Aorta (tissue), 5 donors: Measurements from ENCODE around the gene GSG1L. TPM values are rescaled to one million over a fixed set of nuclear protein-coding genes. Genes with fewer than 3 reads are reported as not detected.

Source experiments
- ATAC-seq: fragments of 200-7000 bp; cut with Tn5 transposase; one replicate; pipeline ENCODE4 v1.9.1; 2022; ENCODE audit warnings: moderate library complexity; ENCODE audit not compliant: low FRiP score
- DNase-seq, 2 donors: peaks; one replicate each; pipeline ENCODE4 v3.0.0-alpha.2; 2020
- H3K27ac ChIP-seq, 2 donors: one replicate each; pipeline ENCODE4 v1.5.1; 2013; ENCODE audit warnings: low read length in 2 of 2, mild to moderate bottlenecking in 2 of 2, moderate library complexity in 2 of 2, control low read depth in 1 of 2, inconsistent platforms in 1 of 2, low read depth in 1 of 2
- H3K27me3 ChIP-seq, 2 donors: one replicate each; pipeline ENCODE4 v1.6.1; 2013; ENCODE audit warnings: control low read depth in 1 of 2, low read length in 1 of 2, mild to moderate bottlenecking in 1 of 2, moderate library complexity in 1 of 2; ENCODE audit not compliant: insufficient read depth in 2 of 2, control insufficient read depth in 1 of 2
- H3K36me3 ChIP-seq, 2 donors: one replicate each; pipeline ENCODE4 v1.6.1; 2013; ENCODE audit warnings: control low read depth in 1 of 2, low read length in 1 of 2, mild to moderate bottlenecking in 1 of 2; ENCODE audit not compliant: insufficient read depth in 2 of 2, control insufficient read depth in 1 of 2
- H3K4me1 ChIP-seq, 2 donors: one replicate each; pipeline ENCODE4 v1.6.1; 2013; ENCODE audit warnings: low read length in 2 of 2, control low read depth in 1 of 2, mild to moderate bottlenecking in 1 of 2, moderate library complexity in 1 of 2; ENCODE audit not compliant: insufficient read depth in 2 of 2, control insufficient read depth in 1 of 2
- H3K4me3 ChIP-seq, 2 donors: one replicate each; pipeline ENCODE4 v1.5.1; 2013; ENCODE audit warnings: low read length in 2 of 2, control low read depth in 1 of 2, mild to moderate bottlenecking in 1 of 2
- H3K9me3 ChIP-seq: one replicate; pipeline ENCODE4 v1.6.1; 2013; ENCODE audit warnings: mild to moderate bottlenecking, low read length; ENCODE audit not compliant: control insufficient read depth
- WGBS, 2 donors: extraction: QIAGEN DNeasy Blood & Tissue Kit; methylation state at CpG; one replicate each; pipeline ENCODE4 v1.1.7; 2013; 5-methylcytosine and 5-hydroxymethylcytosine counted together
- intact Hi-C, 2 donors: fragments of 100-400 bp; cut with DNase I; formaldehyde crosslinking; loops; one replicate each; pipeline versions ENCODE4 v1.14.2 to v1.15.0; 2022
- polyA plus RNA-seq, 2 donors: library from polyadenylated mRNA; stranded (reverse); fragments of 200-250 nt; gene quantifications; one replicate each; pipeline ENCODE4 v1.2.3, GENCODE V29; 2013
- total RNA-seq, 2 donors: library from RNA; stranded (reverse); fragmentation: NEBNext Ultra II Directional; extraction: Animal tissue kit (Norgen Biotek cat#: 25700); gene quantifications; one replicate each; pipeline ENCODE4 v1.2.1, GENCODE V29; 2021
- donor health status: healthy with polysubstance abuse.
- donor health status: Bipolar disorder and iron deficiency.
- donor health status: DM: no; HTN: no; CAD: no.
- donor health status: DM: no; HTN: no; CAD: no.
- donor health status: DM: yes; HTN: yes; CAD: no.

Gene GSG1L
- total and polyA plus RNA-seq, 4 donors: 1.6 to 22.2 (median 7.2) TPM

DNA sequence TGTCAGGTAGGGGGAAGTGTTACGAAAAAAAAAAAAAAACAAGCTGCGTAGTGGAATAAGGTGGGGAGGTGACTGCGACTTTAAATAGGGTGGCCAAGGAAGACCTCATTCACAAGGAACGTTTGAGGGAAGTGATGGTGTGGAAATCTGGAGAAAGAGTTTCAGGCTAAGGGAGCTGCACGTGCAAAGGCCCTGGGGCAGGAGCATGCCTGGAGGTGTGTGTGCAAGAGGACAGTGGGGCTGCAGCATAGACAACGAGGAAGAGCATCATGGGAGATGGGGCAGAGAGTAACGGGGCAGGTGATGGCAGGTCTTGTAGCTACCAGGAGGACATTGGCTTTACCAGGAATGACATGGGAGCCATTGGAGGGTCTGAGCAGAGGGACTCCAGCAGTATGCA, 12.0 kb downstream of the GSG1L start:
- Histone ChIP-seq H3K36me3 (no peaks in the 10 kb centered on the region), H3K27ac (no peak overlapping the region), H3K27me3 (no peaks in the 10 kb centered on the region), H3K4me1 (no peaks in the 10 kb centered on the region), H3K9me3 (no peaks in the 10 kb centered on the region), H3K4me3 (no peak overlapping the region)
- ATAC-seq (no peak), DNase-seq (no peak)
- intact Hi-C loops: no loop called here
- 80 to 84% methylated on average over 7 of the region's 7 CpGs for WGBS, 2 donors

DNA sequence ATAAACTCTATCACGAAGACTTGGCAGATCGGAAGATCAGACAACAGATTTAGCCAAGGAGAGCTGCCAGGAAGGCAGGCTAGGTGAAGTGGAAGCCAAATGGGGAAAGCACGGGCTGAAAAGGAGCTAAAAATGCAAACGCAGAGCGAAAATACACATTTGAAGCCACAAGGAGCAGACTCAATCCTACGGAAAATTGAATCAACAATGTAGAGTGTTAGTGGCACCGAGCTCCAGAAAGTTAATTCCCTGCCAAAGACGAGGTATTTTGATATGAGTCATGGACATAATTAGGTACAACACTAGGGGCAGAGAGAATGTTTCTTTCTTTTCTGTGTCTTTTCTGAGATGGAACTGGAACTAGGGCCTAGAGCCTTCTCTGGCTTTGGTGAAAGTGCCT, 20.7 kb downstream of the GSG1L start:
- Histone ChIP-seq H3K27me3 (no peaks in the 10 kb centered on the region), H3K9me3 (no peaks in the 10 kb centered on the region), H3K27ac (peak overlapping the region; percentile 94 to 95), H3K4me1 (peaks cover 0 to 2% of the 10 kb centered on the region in 2 donors), H3K36me3 (no peaks in the 10 kb centered on the region), H3K4me3 (peak overlapping the region in 1 of 2 donors; percentile 8)
- DNase-seq: no peak
- peak; percentile 73 for ATAC-seq
- intact Hi-C loops: loop anchor here in 1 of 2 donors (2.0 kb wide), 1 partner anchor 20 kb away; the partner anchor contains the start of gene GSG1L
- WGBS, 2 donors: 4 to 5% methylated on average over 8 of the region's 8 CpGs

- no peaks in the 10 kb centered on the region for H3K9me3 ChIP-seq
- H3K4me3 ChIP-seq: no peak overlapping the region
- DNase-seq: no peak
- ATAC-seq: no peak
- intact Hi-C loops: loop anchor here in 1 of 2 donors (2.0 kb wide), 1 partner anchor 21 kb away; the partner anchor contains the start of gene GSG1L
- H3K27ac ChIP-seq: no peak overlapping the region
- H3K4me1 ChIP-seq: peaks cover 0 to 2% of the 10 kb centered on the region in 2 donors
- no peaks in the 10 kb centered on the region for H3K36me3 ChIP-seq
- no peaks in the 10 kb centered on the region for H3K27me3 ChIP-seq
- 79 to 82% methylated on average over 10 of the region's 10 CpGs for WGBS, 2 donors
Measured at GRCh38 chr16:28041615-28042014, 21.9 kb downstream of the GSG1L start.

DNA sequence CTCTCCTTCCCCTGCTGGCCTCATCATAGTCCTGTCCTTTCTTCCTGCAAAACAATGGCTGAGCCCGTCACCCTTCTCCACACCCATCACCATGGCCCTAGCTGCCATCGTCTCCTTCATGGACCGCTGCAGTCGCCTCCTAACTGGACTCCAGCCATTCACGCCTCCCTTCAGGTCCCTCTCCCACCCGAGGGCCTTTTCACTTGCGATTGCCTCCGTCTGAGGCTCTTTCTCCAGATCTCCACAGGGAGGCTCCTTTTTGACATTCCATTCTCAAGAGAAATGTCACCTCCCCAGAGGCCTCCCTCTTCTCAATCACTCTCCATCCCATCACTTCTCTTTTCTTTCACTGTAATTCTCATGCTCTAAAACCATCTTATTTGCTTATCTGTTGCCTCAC, 23.5 kb downstream of the GSG1L start:
- 82 to 83% methylated on average over 8 of the region's 8 CpGs for WGBS, 2 donors
- Histone ChIP-seq H3K9me3 (no peaks in the 10 kb centered on the region), H3K4me1 (peaks cover 0 to 2% of the 10 kb centered on the region in 2 donors), H3K27ac (no peak overlapping the region), H3K36me3 (no peaks in the 10 kb centered on the region), H3K4me3 (no peak overlapping the region), H3K27me3 (no peaks in the 10 kb centered on the region)
- no peak for DNase-seq
- intact Hi-C loops: no loop called here
- ATAC-seq: no peak

DNA sequence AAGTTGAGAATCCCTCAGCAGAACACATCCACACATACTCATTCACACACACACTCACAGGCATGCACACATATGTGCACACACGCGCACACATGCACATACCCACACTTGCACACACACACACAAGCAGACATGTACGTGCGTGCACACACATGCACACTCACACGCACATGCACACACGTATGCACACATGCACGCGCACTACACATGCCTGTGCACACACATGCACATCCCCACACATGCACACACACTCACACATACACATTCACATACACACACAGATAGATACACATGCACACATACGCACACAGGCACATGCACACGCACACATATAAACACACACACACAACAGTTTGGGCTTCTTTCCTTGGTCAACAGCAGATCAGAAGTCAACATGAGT, 24.0 kb downstream of the GSG1L start:
- no peak for DNase-seq
- Histone ChIP-seq H3K9me3 (no peaks in the 10 kb centered on the region), H3K36me3 (no peaks in the 10 kb centered on the region), H3K4me3 (no peak overlapping the region), H3K27ac (no peak overlapping the region), H3K4me1 (peaks cover 0 to 2% of the 10 kb centered on the region in 2 donors), H3K27me3 (no peaks in the 10 kb centered on the region)
- 95 to 96% methylated on average over 10 of the region's 10 CpGs for WGBS, 2 donors
- intact Hi-C loops: no loop called here
- no peak for ATAC-seq

- ATAC-seq: no peak
- Histone ChIP-seq H3K27me3 (no peaks in the 10 kb centered on the region), H3K4me3 (no peak overlapping the region), H3K27ac (no peak overlapping the region), H3K9me3 (no peaks in the 10 kb centered on the region), H3K36me3 (no peaks in the 10 kb centered on the region), H3K4me1 (peaks cover 0 to 1% of the 10 kb centered on the region in 2 donors)
- intact Hi-C loops: no loop called here
- WGBS, 2 donors: 90 to 91% methylated on average over 12 of the region's 12 CpGs
- DNase-seq: no peak
Measured at GRCh38 chr16:28038409-28038808, 25.1 kb downstream of the GSG1L start.

DNA sequence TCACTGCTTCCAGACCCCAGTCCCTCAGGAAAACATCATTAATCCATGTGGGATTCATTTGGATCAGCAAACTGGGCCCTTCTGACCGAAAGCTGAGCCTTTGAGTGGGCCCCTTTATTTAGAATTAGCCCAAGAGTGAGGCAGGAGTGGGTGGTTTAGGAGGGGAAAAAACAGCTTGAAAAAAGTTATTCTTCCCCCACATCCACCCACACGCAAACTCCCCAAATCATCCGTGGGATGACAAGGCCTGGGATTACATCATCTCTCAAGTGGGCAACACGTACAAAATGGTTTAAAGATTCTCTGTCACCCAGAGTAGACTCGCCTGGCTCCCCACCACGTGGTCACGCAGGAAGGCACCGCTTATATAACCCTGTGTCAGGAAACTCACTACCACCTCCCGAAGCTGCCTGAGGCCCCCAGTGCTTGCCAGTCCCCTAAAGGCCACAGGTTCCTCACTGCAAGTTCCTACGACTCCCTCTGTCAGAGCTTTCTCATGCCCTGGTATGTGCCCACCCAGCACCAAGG, 27.6 kb downstream of the GSG1L start:
- H3K4me1 ChIP-seq: no peaks in the 10 kb centered on the region
- H3K4me3 ChIP-seq: no peak overlapping the region
- no peaks in the 10 kb centered on the region for H3K36me3 ChIP-seq
- ATAC-seq: no peak
- no peak overlapping the region for H3K27ac ChIP-seq
- intact Hi-C loops: no loop called here
- H3K27me3 ChIP-seq: no peaks in the 10 kb centered on the region
- 78 to 82% methylated on average over 10 of the region's 10 CpGs for WGBS, 2 donors
- no peaks in the 10 kb centered on the region for H3K9me3 ChIP-seq
- DNase-seq: no peak

- no peaks in the 10 kb centered on the region for H3K9me3 ChIP-seq
- H3K4me1 ChIP-seq: no peaks in the 10 kb centered on the region
- H3K36me3 ChIP-seq: no peaks in the 10 kb centered on the region
- H3K4me3 ChIP-seq: no peak overlapping the region
- no peaks in the 10 kb centered on the region for H3K27me3 ChIP-seq
- intact Hi-C loops: no loop called here
- no peak for DNase-seq
- H3K27ac ChIP-seq: no peak overlapping the region
- ATAC-seq: no peak
- 95 to 96% methylated on average over 4 of the region's 4 CpGs for WGBS, 2 donors
Measured at GRCh38 chr16:28033870-28034269, 29.6 kb downstream of the GSG1L start.

- WGBS, 2 donors: 89 to 93% methylated on average over 6 of the region's 6 CpGs
- Histone ChIP-seq H3K27ac (no peak overlapping the region), H3K36me3 (no peaks in the 10 kb centered on the region), H3K4me3 (no peak overlapping the region), H3K9me3 (no peaks in the 10 kb centered on the region), H3K27me3 (no peaks in the 10 kb centered on the region), H3K4me1 (no peaks in the 10 kb centered on the region)
- ATAC-seq (no peak), DNase-seq (no peak)
- intact Hi-C loops: no loop called here
Measured at GRCh38 chr16:28029387-28030002, 34.0 kb downstream of the GSG1L start.
